Body of pancreas (tissue), 4 donors: ENCODE results near the gene GJB6. TPM values are rescaled to one million over a fixed set of nuclear protein-coding genes. Genes with fewer than 3 reads are reported as not detected.

Experiments
- ATAC-seq: fragments of 150-250 bp; one replicate; pipeline ENCODE4 v1.9.1; 2016
- DNase-seq, 4 donors: peaks; one replicate each; pipeline ENCODE4 v3.0.0-alpha.2; 2019
- H3K27ac ChIP-seq, 4 donors: fragments of 200-600 bp; sonication (generic); 1 replicate in 3 of 4; 2 replicates in 1 of 4; pipeline versions ENCODE4 v1.5.1 to v1.6.1; 2016 to 2019; ENCODE audit warnings: mild to moderate bottlenecking in 1 of 4, mixed read lengths in 1 of 4, moderate library complexity in 1 of 4
- H3K27me3 ChIP-seq, 2 donors: fragments of 200-600 bp; sonication (generic); one replicate each; pipeline ENCODE4 v1.6.0; 2016; ENCODE audit warnings: mild to moderate bottlenecking in 1 of 2
- H3K36me3 ChIP-seq, 2 donors: fragments of 200-600 bp; sonication (generic); replicated peaks in 1 of 2; 2 replicates each; pipeline ENCODE4 v1.5.1; 2016; ENCODE audit warnings: low read depth in 2 of 2; ENCODE audit not compliant: insufficient read depth in 1 of 2
- H3K4me1 ChIP-seq: fragments of 200-600 bp; sonication (generic); one replicate; pipeline ENCODE4 v1.6.0; 2016
- H3K4me3 ChIP-seq, 2 donors: fragments of 200-600 bp; sonication (generic); 1 replicate in 1 of 2; 2 replicates in 1 of 2; pipeline ENCODE4 v1.5.1; 2016 to 2019
- H3K9me3 ChIP-seq, 3 donors: fragments of 200-600 bp; sonication (generic); 1 replicate in 2 of 3; 2 replicates in 1 of 3; pipeline ENCODE4 v1.5.1; 2016
- CTCF ChIP-seq, 7 experiments: fragments of 450-650 bp in 4 of 7; fragments of 200-600 bp in 3 of 7; sonication (generic) in 3 of 7; IDR thresholded peaks; one replicate each; pipeline ENCODE4 v1.5.1; 2016 to 2019; ENCODE audit warnings: antibody characterized with exemption in 7 of 7
- POLR2A ChIP-seq, 3 donors: fragments of 450-650 bp; IDR thresholded peaks; one replicate each; pipeline ENCODE4 v1.6.1; 2016; ENCODE audit warnings: antibody characterized with exemption in 3 of 3, mild to moderate bottlenecking in 2 of 3
- WGBS, 2 donors: methylation state at CpG; one replicate each; pipeline ENCODE4 v1.1.5; 2017; 5-methylcytosine and 5-hydroxymethylcytosine counted together
- intact Hi-C: fragments of 100-400 bp; cut with DNase I; formaldehyde crosslinking; loops from one replicate; pipeline ENCODE4 v1.15.1; 2023
- total RNA-seq, 2 donors: library from RNA; depleted of rRNA; stranded (reverse); fragments of >200 nt; gene quantifications; one replicate each; pipeline ENCODE4 v1.1.0, GENCODE V29; 2016

Gene GJB6
- total RNA-seq, 2 donors from 2014 or later: not detected

- Histone ChIP-seq H3K36me3 (no peaks in the 10 kb centered on the region), H3K27me3 (no peaks in the 10 kb centered on the region), H3K9me3 (no peaks in the 10 kb centered on the region), H3K4me1 (peaks cover 10% of the 10 kb centered on the region), H3K27ac (no peak overlapping the region), H3K4me3 (no peak overlapping the region)
- TF ChIP-seq CTCF (IDR thresholded peaks at IDR 0.05) (no peak), POLR2A (IDR thresholded peaks at IDR 0.05) (no peak)
- WGBS, 2 donors: 26 to 40% methylated on average over 26 to 67 of the region's 67 CpGs
- DNase-seq (no peak), ATAC-seq (no peak)
- intact Hi-C loops: no loop called here
These were observed 54.9 kb downstream of the GJB6 start for GRCh38 chr13:20177049-20177831.

GRCh38 chr13:20175907-20176652 is 56.0 kb downstream of the GJB6 start:
- H3K4me3 ChIP-seq: no peak overlapping the region
- no peak overlapping the region for H3K27ac ChIP-seq
- no peak for TF ChIP-seq CTCF (IDR thresholded peaks at IDR 0.05)
- no peak for TF ChIP-seq POLR2A (IDR thresholded peaks at IDR 0.05)
- WGBS, 2 donors: 68 to 69% methylated on average over 14 of the region's 14 CpGs
- intact Hi-C loops: no loop called here
- no peak for DNase-seq
- ATAC-seq: no peak
- H3K9me3 ChIP-seq: no peaks in the 10 kb centered on the region
- no peaks in the 10 kb centered on the region for H3K27me3 ChIP-seq
- H3K4me1 ChIP-seq: peaks cover 10% of the 10 kb centered on the region
- no peaks in the 10 kb centered on the region for H3K36me3 ChIP-seq

- Histone ChIP-seq H3K36me3 (no peaks in the 10 kb centered on the region), H3K4me3 (no peak overlapping the region), H3K27me3 (no peaks in the 10 kb centered on the region), H3K27ac (peak overlapping the region in 1 of 4 donors; percentile 18), H3K4me1 (peaks cover 10% of the 10 kb centered on the region), H3K9me3 (no peaks in the 10 kb centered on the region)
- DNase-seq (no peak), ATAC-seq (no peak)
- intact Hi-C loops: no loop called here
- WGBS, 2 donors: 76 to 80% methylated on average over 3 of the region's 3 CpGs
- no peak for TF ChIP-seq CTCF (IDR thresholded peaks at IDR 0.05)
- no peak for TF ChIP-seq POLR2A (IDR thresholded peaks at IDR 0.05)
These were observed 56.7 kb downstream of the GJB6 start for GRCh38 chr13:20175406-20175794.

GRCh38 chr13:20174656-20175405 is 57.3 kb downstream of the GJB6 start:
- Histone ChIP-seq H3K27me3 (no peaks in the 10 kb centered on the region), H3K4me3 (no peak overlapping the region), H3K36me3 (no peaks in the 10 kb centered on the region), H3K27ac (peak overlapping the region in 1 of 4 donors; percentile 18), H3K9me3 (no peaks in the 10 kb centered on the region), H3K4me1 (peaks cover 10% of the 10 kb centered on the region)
- peak; percentile 50 to 75 (median 64) for DNase-seq
- intact Hi-C loops: no loop called here
- ATAC-seq: peak; percentile 82
- WGBS, 2 donors: 42 to 61% methylated on average over 14 to 22 of the region's 22 CpGs
- TF ChIP-seq POLR2A (IDR thresholded peaks at IDR 0.05): peak in 2 of 3 donors; percentile 46 to 54
- no peak for TF ChIP-seq CTCF (IDR thresholded peaks at IDR 0.05)
